Uterus (tissue), 2 donors: ENCODE measurements around the gene APOL4.

Experiments
- POLR2A ChIP-seq, 2 donors: fragments of 450-650 bp; IDR thresholded peaks; one replicate each; pipeline ENCODE4 v1.6.1; 2016; ENCODE audit warnings: antibody characterized with exemption in 2 of 2, mild to moderate bottlenecking in 1 of 2, moderate library complexity in 1 of 2
- TF ChIP-seq, protein P1 (sequence below), 4 experiments: fragments of 200-600 bp in 2 of 4; fragments of 450-650 bp in 2 of 4; sonication (generic) in 2 of 4; IDR thresholded peaks; one replicate each; pipeline ENCODE4 v1.5.1; 2016 to 2019; ENCODE audit warnings: antibody characterized with exemption in 4 of 4, mild to moderate bottlenecking in 2 of 4, moderate library complexity in 1 of 4

DNA sequence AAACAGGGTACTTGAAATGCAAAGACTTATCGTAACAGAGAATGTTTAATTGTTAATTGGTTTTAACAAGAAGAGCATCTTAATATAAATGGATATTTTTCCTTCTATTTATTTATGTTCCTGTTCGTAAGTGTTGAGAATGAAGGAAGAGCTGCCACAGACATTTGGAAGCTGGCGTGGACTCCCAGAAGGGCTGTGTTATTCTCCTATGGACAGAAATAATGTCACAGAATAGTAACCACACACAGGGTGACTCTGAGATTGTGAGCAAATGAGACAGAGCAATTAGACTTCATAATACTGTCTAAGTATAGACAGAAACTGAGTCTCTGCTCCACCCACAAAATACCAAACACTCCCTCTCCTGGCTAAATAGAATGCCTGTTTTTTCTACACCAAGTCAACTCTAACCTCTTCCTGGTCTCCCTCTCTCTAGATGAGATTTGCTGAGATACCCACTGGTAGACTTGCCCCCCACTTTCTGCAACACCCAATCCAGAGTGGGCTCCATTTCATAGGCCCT lies 47.1 kb downstream of the APOL4 start:
- TF ChIP-seq, protein P1, sequence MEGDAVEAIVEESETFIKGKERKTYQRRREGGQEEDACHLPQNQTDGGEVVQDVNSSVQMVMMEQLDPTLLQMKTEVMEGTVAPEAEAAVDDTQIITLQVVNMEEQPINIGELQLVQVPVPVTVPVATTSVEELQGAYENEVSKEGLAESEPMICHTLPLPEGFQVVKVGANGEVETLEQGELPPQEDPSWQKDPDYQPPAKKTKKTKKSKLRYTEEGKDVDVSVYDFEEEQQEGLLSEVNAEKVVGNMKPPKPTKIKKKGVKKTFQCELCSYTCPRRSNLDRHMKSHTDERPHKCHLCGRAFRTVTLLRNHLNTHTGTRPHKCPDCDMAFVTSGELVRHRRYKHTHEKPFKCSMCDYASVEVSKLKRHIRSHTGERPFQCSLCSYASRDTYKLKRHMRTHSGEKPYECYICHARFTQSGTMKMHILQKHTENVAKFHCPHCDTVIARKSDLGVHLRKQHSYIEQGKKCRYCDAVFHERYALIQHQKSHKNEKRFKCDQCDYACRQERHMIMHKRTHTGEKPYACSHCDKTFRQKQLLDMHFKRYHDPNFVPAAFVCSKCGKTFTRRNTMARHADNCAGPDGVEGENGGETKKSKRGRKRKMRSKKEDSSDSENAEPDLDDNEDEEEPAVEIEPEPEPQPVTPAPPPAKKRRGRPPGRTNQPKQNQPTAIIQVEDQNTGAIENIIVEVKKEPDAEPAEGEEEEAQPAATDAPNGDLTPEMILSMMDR (IDR thresholded peaks at IDR 0.05) = no peak
- TF ChIP-seq POLR2A (IDR thresholded peaks at IDR 0.05) = no peak
